GM21423 (cell line): ENCODE measurements around the gene STK32C.
A peak's percentile ranks its signal among the peaks of the same experiment; 100 is the strongest.

Source experiments
- ATAC-seq: cut with Tn5 transposase; IDR thresholded peaks from one replicate; pipeline ENCODE4 v1.9.1; 2021; ENCODE audit warnings: mild to moderate bottlenecking, moderate library complexity; ENCODE audit not compliant: unreplicated experiment

Gene STK32C

GRCh38 chr10:132236161-132236560 is 71.6 kb downstream of the STK32C start:
- no peak for ATAC-seq

GRCh38 chr10:132234860-132235259 is 72.9 kb downstream of the STK32C start:
- ATAC-seq, result no peak

- no peak for ATAC-seq
Observed at GRCh38 chr10:132233501-132234085, 74.2 kb downstream of the STK32C start.

GRCh38 chr10:132232981-132233380 is 74.8 kb downstream of the STK32C start:
- ATAC-seq, result no peak

- ATAC-seq, result peak; percentile 39
Observed at GRCh38 chr10:132232023-132232951, 75.5 kb downstream of the STK32C start.

- no peak for ATAC-seq
Observed at GRCh38 chr10:132231656-132232022, 76.1 kb downstream of the STK32C start.

- no peak for ATAC-seq
Observed at GRCh38 chr10:132230557-132231210, 77.1 kb downstream of the STK32C start.

- ATAC-seq, result peak; percentile 42
Observed at GRCh38 chr10:132229834-132230556, 77.8 kb downstream of the STK32C start.

- no peak for ATAC-seq
Observed at GRCh38 chr10:132229096-132229495, 78.7 kb downstream of the STK32C start.

- ATAC-seq, result no peak
Observed at GRCh38 chr10:132228616-132229015, 79.1 kb downstream of the STK32C start.

GRCh38 chr10:132227851-132228390 is 79.8 kb downstream of the STK32C start:
- no peak for ATAC-seq

- ATAC-seq, result no peak
Observed at GRCh38 chr10:132226586-132227405, 81.0 kb downstream of the STK32C start.

GRCh38 chr10:132225849-132226205 is 81.9 kb downstream of the STK32C start:
- no peak for ATAC-seq

GRCh38 chr10:132225073-132225848 is 82.5 kb downstream of the STK32C start:
- no peak for ATAC-seq

GRCh38 chr10:132224343-132225072 is 83.2 kb downstream of the STK32C start:
- ATAC-seq, result no peak

GRCh38 chr10:132223611-132224342 is 84.0 kb downstream of the STK32C start:
- ATAC-seq, result no peak

GRCh38 chr10:132223156-132223590 is 84.6 kb downstream of the STK32C start:
- ATAC-seq, result peak; percentile 81

GRCh38 chr10:132222726-132223125 is 85.0 kb downstream of the STK32C start:
- no peak for ATAC-seq
